GM10266 (cell line): ENCODE results near the gene EMC6.
A peak's percentile ranks its signal among the peaks of the same experiment; 100 is the strongest.

ENCODE experiments used
- DNase-seq: peaks from one replicate; pipeline ENCODE4 v3.0.0; 2012; ENCODE audit errors: extremely low spot score
- TF ChIP-seq, protein P1 (sequence below): IDR thresholded peaks from 2 replicates; pipeline ENCODE4 v1.5.1; 2012; ENCODE audit warnings: mild to moderate bottlenecking, low read depth; ENCODE audit not compliant: control insufficient read depth, insufficient read depth; ENCODE audit errors: missing control alignments

EMC6 gene

DNA sequence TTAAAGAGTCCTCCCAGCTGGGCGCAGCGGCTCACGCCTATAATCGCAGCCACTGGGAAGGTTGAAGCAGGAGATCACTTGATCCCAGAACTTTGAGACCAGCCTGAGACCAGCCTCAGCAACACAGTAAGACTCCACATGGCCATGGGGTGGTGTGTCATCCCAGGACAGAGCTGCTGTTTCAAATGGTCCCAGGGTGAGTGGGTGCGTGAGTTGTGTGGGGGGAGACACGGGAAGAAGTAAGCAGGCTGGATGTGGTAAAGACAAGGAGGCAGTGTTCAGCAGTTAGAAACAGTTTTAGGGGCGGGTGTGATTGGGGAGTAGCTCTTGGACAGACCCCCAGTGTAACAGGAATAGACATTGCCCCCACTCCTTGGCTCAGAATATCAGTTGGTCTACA, 36.3 kb upstream of the EMC6 start:
- TF ChIP-seq, protein P1, sequence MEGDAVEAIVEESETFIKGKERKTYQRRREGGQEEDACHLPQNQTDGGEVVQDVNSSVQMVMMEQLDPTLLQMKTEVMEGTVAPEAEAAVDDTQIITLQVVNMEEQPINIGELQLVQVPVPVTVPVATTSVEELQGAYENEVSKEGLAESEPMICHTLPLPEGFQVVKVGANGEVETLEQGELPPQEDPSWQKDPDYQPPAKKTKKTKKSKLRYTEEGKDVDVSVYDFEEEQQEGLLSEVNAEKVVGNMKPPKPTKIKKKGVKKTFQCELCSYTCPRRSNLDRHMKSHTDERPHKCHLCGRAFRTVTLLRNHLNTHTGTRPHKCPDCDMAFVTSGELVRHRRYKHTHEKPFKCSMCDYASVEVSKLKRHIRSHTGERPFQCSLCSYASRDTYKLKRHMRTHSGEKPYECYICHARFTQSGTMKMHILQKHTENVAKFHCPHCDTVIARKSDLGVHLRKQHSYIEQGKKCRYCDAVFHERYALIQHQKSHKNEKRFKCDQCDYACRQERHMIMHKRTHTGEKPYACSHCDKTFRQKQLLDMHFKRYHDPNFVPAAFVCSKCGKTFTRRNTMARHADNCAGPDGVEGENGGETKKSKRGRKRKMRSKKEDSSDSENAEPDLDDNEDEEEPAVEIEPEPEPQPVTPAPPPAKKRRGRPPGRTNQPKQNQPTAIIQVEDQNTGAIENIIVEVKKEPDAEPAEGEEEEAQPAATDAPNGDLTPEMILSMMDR, result no peak
- DNase-seq, result no peak

DNA sequence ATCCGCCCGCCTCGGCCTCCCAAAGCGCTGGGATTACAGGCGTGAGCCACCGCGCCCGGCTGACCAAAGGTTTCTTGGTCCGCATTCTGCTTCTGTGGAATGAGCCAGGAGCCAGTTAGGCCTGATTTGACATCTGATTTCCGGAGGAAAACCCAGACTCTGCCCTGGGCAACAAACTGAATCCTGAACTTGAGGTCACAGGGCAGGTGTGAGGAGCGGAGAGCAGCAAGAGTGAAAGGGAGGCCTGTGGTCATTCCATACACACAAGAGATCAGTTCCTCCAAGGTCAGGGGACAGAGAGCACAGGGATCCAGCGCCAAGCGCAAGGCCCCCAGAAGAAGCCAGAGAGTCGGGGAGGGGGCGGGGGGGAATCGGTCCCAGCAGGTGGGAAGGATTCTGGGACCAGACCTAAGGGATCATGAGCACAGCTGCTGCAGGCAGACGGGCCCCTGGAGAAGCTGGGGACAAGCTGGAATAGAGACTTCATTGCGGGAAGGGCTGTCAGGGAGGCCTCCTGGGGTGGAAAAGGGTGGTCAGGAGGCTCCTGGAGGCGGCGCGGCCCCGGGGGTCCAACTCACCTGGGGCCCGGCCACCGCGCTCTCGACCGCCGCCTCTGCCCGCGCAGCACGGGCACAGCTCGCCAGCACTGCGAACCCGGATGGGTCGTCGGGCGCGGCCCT, 33.0 kb upstream of the EMC6 start:
- TF ChIP-seq, protein P1, result peak; percentile 1
- no peak for DNase-seq

DNA sequence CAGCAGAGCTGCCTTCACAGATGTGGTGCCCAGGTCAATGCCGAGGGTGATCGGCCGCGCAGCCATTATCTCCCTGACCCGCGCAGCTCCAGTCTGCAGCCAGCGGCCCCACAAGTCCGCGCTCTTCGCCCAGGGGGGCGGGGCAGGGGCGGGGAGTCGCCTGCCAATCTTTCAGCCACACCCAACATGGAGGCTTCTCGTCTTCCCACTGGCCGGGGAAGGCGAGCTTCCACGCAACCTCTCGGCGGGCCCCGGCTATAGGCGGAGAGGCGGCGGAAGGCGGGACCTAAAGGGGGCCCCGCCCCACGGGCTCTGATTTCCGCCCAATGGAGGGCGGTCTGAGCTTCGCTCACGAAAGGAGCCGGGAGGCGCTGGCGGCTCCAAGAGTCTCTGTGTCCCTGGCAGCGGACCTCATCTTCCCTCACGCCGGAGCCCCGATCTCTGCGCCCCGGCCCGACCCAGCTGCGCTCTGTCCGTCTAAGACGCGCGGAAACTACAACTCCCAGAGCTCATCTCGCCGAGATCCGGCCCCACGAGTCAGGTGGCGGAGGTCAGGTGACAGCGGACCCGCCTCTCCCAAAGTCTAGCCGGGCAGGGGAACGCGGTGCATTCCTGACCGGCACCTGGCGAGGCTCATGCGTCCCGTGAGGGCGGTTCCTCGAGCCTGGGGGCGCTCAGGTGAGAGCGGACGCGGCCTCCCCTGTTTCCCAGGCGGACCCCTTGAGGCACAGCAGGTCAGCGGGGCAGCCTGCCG, 32.3 kb upstream of the EMC6 start, which contains the start of the genes CTNS and SHPK:
Gene CTNS, plus strand, starts transcription at position 607 of the 754 bp plus-strand sequence. CDS start 3,447 bp downstream, outside the sequence.
Gene SHPK, minus strand, starts transcription at position 97 of the 754 bp plus-strand sequence. Its CDS starts 31 bp downstream, at position 66.
- peak; percentile 99 for DNase-seq
- TF ChIP-seq, protein P1, result no peak

DNA sequence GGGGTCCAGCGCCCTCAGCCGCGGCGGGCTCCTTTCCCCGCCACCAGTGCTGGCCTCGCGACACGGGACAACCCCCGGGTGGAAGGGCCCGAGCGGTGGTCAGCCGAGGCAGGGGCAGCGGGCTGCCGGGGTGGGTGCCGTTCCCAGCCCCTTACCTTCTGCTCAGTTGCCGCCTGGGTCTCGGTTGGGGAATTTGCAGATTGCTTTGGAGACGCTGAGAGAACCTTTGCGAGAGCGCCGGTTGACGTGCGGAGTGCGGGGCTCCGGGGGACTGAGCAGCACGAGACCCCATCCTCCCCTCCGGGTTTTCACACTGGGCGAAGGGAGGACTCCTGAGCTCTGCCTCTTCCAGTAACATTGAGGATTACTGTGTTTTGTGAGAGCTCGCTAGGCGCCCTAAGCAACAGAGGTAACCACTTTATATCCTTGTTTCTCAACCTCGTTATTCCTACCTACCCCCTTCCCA, 31.7 kb upstream of the EMC6 start:
- TF ChIP-seq, protein P1, result no peak
- no peak for DNase-seq

DNA sequence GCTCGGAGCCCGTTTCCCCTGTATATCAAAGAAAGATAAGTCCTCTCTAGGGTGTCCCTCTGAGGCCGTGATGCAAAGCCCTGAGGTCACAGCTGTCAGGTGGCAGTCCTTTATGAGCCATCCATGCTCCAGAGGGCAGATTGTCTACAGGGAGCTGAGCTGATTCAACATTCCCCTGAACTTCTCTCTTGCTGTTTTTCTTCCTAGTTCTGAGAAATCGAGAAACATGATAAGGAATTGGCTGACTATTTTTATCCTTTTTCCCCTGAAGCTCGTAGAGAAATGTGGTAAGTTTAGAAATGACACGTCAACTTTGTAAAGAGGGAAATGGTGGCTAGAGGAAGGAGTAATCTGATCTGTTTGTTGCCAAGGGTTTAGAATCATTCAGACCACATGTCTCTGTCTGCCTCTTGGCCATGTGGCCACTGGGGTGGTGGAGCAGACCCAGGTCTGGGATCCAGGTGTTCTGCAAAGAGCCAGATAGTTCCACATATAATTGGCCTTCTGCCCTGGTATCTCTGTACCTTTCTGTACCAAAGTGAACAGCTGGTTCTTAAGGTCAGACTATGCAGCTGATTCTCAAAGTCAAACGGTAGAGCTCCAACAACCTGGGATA, 28.5 kb upstream of the EMC6 start:
- TF ChIP-seq, protein P1, result no peak
- DNase-seq, result no peak

DNA sequence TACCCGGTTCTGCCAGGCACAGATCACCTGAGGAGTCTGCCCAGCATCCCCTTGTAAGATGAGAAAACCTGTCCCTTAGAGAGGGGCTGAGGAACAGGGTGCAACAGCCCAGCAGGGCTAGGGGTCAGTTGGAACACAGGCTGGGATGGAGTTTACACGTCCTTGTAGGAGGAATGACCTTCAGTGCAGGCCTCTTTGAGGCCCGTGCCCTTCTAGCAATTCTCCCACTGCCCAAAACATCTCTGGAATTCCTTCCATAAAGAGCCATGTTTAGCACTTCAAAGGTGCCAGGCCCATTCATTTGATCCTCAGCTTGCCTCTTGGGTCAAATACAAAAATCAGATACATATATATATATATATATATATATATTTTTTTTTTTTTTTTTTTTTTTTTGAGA, 27.6 kb upstream of the EMC6 start:
- TF ChIP-seq, protein P1, result no peak
- DNase-seq, result no peak
